Stimulated activated CD4-positive, alpha-beta T cell treated with anti-CD3 and anti-CD28 coated beads, Interleukin-12 subunit alpha, Interleukin-12 subunit beta, amount 100 ng/mL, for 48 hours (primary cell): ENCODE results near the gene ZNF652.
A peak's percentile ranks its signal among the peaks of the same experiment; 100 is the strongest.
"Not testable (repeated sequence)": the region's sequence is repeated elsewhere in the genome, so short reads cannot be mapped to it uniquely, and the experiment has no call there.

Experiments
- DNase-seq, 3 donors: peaks; one replicate each; pipeline ENCODE4 v3.0.0-alpha.2; 2020; ENCODE audit warnings: low read depth in 2 of 3, low spot score in 1 of 3

Gene ZNF652

DNA sequence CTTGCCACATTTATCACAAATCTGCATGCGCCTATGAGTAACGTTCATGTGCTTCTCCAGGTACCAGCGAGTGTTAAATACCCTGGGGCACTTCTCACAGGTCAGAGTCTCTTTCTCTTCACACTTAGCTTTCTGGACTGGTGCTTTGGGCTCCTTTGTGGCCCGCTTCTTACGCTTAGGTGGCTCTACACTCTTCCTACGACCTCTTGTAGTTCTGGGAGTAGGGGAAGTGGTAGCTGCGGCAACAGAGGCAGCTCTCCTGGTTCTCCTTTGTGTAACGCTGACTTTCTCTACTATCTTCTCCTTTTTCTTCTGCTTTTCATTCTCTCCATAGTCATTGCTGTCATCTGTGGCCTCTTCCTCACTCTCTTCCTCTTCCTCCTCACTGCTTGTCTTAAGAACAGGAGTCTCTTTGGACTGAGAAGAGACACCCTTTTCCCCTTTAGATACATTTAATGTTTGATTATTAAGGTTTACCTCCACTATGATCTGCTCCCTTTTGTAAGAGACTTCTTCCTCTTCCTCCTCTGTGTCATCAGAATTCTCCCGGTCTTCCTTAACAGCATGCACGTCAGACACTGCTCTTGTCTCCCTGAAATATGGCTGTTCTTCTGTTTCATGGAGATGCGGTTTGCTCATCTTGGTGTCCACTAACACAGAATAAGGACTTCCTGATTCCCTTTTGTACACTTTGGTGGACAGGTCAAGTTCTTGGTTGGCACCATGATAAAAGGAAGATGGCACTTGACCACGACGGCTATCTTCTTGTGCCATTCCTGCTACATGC, 45.0 kb downstream of the ZNF652 start:
- DNase-seq: no peak

DNA sequence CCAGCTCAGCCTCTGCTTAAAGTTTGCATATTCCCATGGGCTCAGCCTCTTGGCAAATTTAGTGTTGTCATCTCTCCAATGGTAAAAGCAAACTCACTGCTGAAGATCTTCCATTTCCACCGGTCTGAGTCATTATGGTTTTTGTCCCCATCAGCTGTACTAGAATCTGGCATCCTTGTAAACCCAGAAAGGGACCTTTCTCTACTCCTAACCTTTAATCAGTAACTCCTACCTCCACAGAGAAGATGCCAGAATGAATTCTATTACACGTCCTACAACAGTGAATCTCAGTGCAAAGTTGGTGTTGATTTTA, 45.8 kb downstream of the ZNF652 start:
- no peak for DNase-seq

- peak; percentile 62 to 71 (median 69) for DNase-seq
Measured at GRCh38 chr17:49315551-49316257, 46.3 kb downstream of the ZNF652 start.

DNA sequence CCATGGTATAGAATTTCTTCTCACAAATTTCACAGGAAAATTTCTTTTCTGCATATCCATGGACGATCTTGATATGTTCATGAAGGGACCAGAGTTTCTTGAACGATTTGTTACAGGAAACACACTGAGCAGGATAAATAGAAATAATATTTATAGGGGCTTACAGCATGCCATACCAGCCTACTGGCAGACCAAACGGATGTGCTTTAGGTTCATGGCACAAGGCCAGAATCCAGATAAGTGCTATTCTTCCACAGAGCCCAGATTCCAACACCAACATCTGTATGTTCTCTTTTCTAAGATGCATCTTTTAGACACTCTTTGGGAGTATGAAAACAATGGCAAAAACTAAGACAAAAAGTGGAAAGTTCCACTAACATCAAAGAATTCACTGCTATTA, 49.3 kb downstream of the ZNF652 start:
- DNase-seq: no peak

GRCh38 chr17:49299996-49300395, 62.1 kb downstream of the ZNF652 start:
- no peak for DNase-seq

GRCh38 chr17:49298371-49298976, 63.6 kb downstream of the ZNF652 start:
- DNase-seq: no peak

- DNase-seq: no peak
Measured at GRCh38 chr17:49297141-49297540, 64.9 kb downstream of the ZNF652 start.

DNA sequence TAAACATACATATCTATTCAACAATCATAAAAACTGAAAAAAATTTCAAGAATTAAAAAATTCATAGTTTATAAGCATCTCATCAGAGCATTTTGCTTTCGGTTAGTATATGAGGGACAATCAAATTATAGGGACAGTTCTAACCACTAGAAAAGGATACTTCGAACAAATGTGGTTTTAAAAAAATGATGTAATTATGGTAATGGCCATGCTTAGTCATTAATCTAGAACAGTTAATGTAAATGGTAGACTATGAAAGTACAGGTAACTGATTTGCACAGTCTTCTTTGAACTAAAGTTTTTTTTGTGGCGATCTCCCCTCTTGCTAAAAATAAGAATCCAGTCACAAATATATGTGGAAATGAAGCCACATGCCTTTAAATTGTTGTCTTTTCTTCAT, 67.9 kb downstream of the ZNF652 start:
- no peak for DNase-seq

GRCh38 chr17:49292901-49293300, 69.1 kb downstream of the ZNF652 start:
- DNase-seq: no peak

GRCh38 chr17:49291929-49292328, 70.1 kb downstream of the ZNF652 start:
- DNase-seq: no peak

- peak in 1 of 3 donors; percentile 10 for DNase-seq
Measured at GRCh38 chr17:49290690-49291359, 71.2 kb downstream of the ZNF652 start.

DNA sequence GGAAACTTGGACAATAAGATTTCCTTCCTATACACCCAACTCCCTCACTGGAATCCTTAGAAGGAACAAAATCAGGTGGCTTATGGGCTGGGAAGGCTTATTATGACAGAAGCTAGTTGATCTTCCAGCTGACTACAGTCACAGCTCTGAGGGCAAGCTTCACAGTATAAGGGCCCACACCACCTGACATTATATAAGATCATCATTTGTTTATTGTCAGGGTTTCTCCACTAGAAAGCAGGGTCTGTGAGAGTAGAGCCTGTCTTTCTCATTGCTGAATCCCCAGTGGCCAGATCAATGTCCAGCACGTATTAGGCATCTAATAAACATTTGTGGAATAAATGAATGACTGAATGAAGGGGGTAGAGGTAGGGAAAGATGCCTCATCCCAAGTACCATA, 73.7 kb downstream of the ZNF652 start:
- DNase-seq: no peak

DNA sequence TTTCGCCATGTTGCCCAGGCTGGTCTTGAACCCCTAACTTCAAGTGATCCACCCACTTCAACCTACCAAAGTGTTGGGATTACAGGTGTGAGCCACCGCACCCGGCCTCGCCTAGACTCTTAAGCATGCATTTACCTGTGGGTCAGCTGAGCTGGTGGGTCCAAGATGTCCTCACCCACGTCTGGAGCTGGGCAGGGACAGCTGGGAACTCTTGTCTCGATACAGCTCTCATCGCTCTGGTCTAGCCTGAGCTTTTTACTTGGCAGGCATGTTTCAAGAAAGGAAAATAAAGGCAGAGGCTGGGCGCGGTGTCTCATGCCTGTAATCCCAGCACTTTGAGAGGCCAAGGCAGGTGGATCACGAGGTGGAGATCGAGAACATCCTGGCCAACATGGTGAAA, 74.6 kb downstream of the ZNF652 start:
- DNase-seq: no peak

DNA sequence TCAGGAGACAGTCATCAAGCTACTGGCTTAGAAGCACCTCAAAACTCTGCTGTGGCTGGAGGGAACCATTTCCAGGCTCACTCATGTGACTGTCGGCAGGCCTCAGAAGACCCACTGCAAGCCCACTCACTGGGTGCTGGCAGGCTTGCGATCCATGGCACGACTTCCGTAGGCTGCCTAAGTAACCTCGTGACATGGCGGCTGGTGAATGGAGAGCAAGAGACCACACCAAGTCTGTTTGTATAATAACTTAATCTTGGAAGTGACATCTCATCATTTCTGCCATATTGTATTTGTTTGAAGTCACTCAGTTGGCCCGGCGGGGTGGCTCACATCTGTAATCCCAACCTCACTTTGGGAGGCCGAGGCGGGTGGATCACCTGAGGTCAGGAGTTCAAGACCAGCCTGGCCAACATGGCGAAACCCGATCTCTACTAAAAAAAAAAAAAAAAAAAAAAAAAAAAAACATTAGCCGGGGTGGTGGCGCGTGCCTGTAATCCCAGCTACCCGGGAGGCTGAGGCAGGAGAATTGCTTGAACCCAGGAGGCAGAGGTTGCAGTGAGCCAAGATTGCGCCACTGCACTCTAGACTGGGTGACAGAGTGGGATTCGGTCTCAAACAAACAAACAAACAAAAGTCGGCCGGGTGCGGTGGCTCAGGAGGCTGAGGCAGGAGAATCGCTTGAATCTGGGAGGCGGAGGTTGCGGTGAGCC, 75.6 kb downstream of the ZNF652 start:
- not testable (repeated sequence) for DNase-seq

DNA sequence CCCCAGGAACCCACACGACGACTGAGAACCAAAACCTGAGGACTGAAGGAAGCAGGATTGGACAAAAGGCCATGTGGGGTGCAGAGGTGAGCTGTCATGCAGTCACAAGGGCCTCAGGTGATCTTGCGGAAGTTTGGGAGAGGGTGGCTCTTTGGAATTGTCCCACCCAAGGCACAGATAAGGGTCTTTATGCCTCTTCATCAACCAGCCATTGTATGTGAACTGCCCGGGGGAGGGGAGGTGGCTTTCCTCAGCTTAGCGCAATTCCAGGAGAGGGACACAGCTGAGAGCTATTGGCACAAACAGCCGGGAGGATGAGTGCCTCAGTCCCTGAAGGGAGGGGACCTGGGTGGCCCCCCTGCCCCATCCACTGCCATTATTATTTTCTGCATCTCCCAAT, 76.3 kb downstream of the ZNF652 start:
- no peak for DNase-seq

GRCh38 chr17:49280918-49281317, 81.1 kb downstream of the ZNF652 start:
- no peak for DNase-seq

DNA sequence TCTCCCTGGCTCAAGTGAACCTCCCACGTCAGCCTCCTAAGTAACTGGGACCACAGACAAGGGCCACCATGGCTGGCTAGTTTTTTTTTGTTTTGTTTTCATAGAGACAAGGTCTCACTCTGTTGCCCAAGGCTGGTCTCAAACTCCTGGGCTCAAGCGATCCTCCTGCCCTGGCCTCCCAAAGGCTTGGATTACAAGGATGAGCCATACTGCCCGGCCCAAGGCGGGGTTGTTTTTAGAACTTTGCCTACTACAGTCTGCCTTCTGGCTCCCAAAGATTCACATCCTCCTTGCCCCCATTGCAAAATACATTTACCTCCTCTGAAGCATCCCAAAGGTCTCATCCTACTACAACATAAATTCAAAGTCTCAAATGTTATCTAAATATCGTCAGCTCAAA, 82.0 kb downstream of the ZNF652 start:
- no peak for DNase-seq

GRCh38 chr17:49279263-49280015, 82.6 kb downstream of the ZNF652 start:
- not testable (repeated sequence) for DNase-seq

DNA sequence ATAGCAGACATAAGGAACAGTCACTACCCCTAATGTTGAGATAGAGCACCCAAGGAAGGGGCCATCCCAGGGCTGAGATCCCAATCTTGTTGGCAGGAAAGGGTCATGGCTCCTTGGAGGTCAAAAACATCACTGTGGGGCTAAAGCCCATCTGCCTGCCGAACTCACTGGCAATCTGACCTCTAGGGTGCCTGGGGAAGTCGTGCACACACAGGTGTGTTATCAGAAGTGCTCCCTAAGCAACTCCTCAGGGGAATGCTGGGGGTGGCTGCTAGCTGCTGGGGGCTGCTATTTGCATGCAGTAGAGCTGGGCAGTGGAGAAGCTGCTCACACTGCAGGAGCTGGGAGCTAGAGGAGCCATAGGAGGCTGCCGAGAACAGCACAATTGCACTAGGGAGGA, 84.0 kb downstream of the ZNF652 start:
- DNase-seq: no peak

- no peak for DNase-seq
Measured at GRCh38 chr17:49277638-49278037, 84.4 kb downstream of the ZNF652 start.
